SU-DHL-6 (cell line): Measurements from ENCODE around the gene C5AR2.

ENCODE experiments used
- CTCF ChIP-seq: fragments of 200-600 bp; sonication (generic); IDR thresholded peaks from one replicate; pipeline ENCODE4 v1.5.1; 2017; ENCODE audit warnings: antibody characterized with exemption, mild to moderate bottlenecking, low read length, moderate library complexity; ENCODE audit not compliant: insufficient read depth, poor library complexity, severe bottlenecking
- EZH2phosphoT487 ChIP-seq: fragments of 200-600 bp; sonication (generic), shearing (Covaris generic); conservative IDR thresholded peaks from 2 replicates; pipeline ENCODE4 v1.6.1; 2018; ENCODE audit warnings: mild to moderate bottlenecking, antibody characterized with exemption, low read length, moderate library complexity, mixed read lengths

GRCh38 chr19:47353307-47353712 is 21.3 kb downstream of the C5AR2 start:
- TF ChIP-seq CTCF = no peak
- TF ChIP-seq EZH2phosphoT487 = no peak
